H9 (cell line): Measurements from ENCODE around the gene ICAM4. TPM values are rescaled to one million over a fixed set of nuclear protein-coding genes. Genes with fewer than 3 reads are reported as not detected.

ENCODE experiments used
- DNase-seq: peaks from one replicate; pipeline ENCODE4 v3.0.0-alpha.2; 2017
- H2AFZ ChIP-seq: one replicate; pipeline ENCODE4 v1.6.1; 2013; ENCODE audit warnings: mild to moderate bottlenecking, low read length, control low read depth, moderate library complexity
- H2AK5ac ChIP-seq: 2 replicates; pipeline ENCODE4 v1.6.1; 2013; ENCODE audit warnings: low read length, control low read depth, mixed read lengths; ENCODE audit not compliant: insufficient read length
- H2BK120ac ChIP-seq: one replicate; pipeline ENCODE4 v1.6.1; 2013; ENCODE audit warnings: low read depth, mild to moderate bottlenecking, low read length, control low read depth, inconsistent platforms; ENCODE audit not compliant: poor library complexity, severe bottlenecking
- H2BK12ac ChIP-seq: 2 replicates; pipeline ENCODE4 v1.6.1; 2013; ENCODE audit warnings: low read length, control low read depth, mixed read lengths, low read depth; ENCODE audit not compliant: insufficient read length
- H2BK15ac ChIP-seq: 2 replicates; pipeline ENCODE4 v1.6.1; 2013; ENCODE audit warnings: low read depth, low read length, control low read depth
- H2BK20ac ChIP-seq: one replicate; pipeline ENCODE4 v1.6.1; 2013; ENCODE audit warnings: low read depth, mild to moderate bottlenecking, low read length, control low read depth, inconsistent platforms; ENCODE audit not compliant: poor library complexity, severe bottlenecking
- H2BK5ac ChIP-seq: 2 replicates; pipeline ENCODE4 v1.6.1; 2013; ENCODE audit warnings: low read length, control low read depth, mixed read lengths; ENCODE audit not compliant: insufficient read length
- H3K14ac ChIP-seq: 2 replicates; pipeline ENCODE4 v1.6.1; 2013; ENCODE audit warnings: low read length, control low read depth; ENCODE audit not compliant: insufficient read depth
- H3K18ac ChIP-seq: 2 replicates; pipeline ENCODE4 v1.6.1; 2013; ENCODE audit warnings: low read depth, mild to moderate bottlenecking, mixed read lengths, low read length, control low read depth; ENCODE audit not compliant: insufficient read length
- H3K23ac ChIP-seq: 2 replicates; pipeline ENCODE4 v1.6.1; 2013; ENCODE audit warnings: low read length, control low read depth, mixed read lengths, low read depth; ENCODE audit not compliant: insufficient read length
- H3K23me2 ChIP-seq: 2 replicates; pipeline ENCODE4 v1.6.1; 2013; ENCODE audit warnings: low read depth, mild to moderate bottlenecking, mixed read lengths, low read length, control low read depth; ENCODE audit not compliant: insufficient read length, poor library complexity, severe bottlenecking
- H3K27ac ChIP-seq: 2 replicates; pipeline ENCODE4 v1.5.1; 2013; ENCODE audit warnings: low read length, control low read depth, mixed read lengths, low read depth; ENCODE audit not compliant: insufficient read length
- H3K27me3 ChIP-seq: 2 replicates; pipeline ENCODE4 v1.6.1; 2013; ENCODE audit warnings: low read length, control low read depth, inconsistent platforms; ENCODE audit not compliant: insufficient read depth
- H3K4ac ChIP-seq: 2 replicates; pipeline ENCODE4 v1.6.1; 2013; ENCODE audit warnings: low read depth, mild to moderate bottlenecking, control low read depth, inconsistent platforms, low read length, moderate library complexity
- H3K4me1 ChIP-seq: 2 replicates; pipeline ENCODE4 v1.6.1; 2013; ENCODE audit warnings: low read length, control low read depth, inconsistent platforms; ENCODE audit not compliant: insufficient read depth
- H3K4me2 ChIP-seq: 2 replicates; pipeline ENCODE4 v1.6.1; 2013; ENCODE audit warnings: low read length, control low read depth, mixed read lengths; ENCODE audit not compliant: insufficient read length, insufficient read depth
- H3K56ac ChIP-seq: 2 replicates; pipeline ENCODE4 v1.6.1; 2013; ENCODE audit warnings: low read depth, mild to moderate bottlenecking, mixed read lengths, low read length, control low read depth; ENCODE audit not compliant: insufficient read length
- H3K79me1 ChIP-seq: 2 replicates; pipeline ENCODE4 v1.6.1; 2013; ENCODE audit warnings: low read depth, mild to moderate bottlenecking, moderate library complexity, low read length, control low read depth, inconsistent platforms; ENCODE audit not compliant: insufficient read depth, poor library complexity, severe bottlenecking
- H3K79me2 ChIP-seq: 2 replicates; pipeline ENCODE4 v1.6.1; 2013; ENCODE audit warnings: low read length, control low read depth, inconsistent platforms; ENCODE audit not compliant: insufficient read depth
- H3K9ac ChIP-seq: 2 replicates; pipeline ENCODE4 v1.6.1; 2013; ENCODE audit warnings: low read length, control low read depth, mixed read lengths; ENCODE audit not compliant: insufficient read length; ENCODE audit errors: extremely low read depth
- H3K9me3 ChIP-seq: one replicate; pipeline ENCODE4 v1.6.1; 2013; ENCODE audit warnings: low read depth, low read length, inconsistent platforms; ENCODE audit not compliant: control insufficient read depth
- H3T11ph ChIP-seq: one replicate; pipeline ENCODE4 v1.6.1; 2013; ENCODE audit warnings: mild to moderate bottlenecking, low read length, control low read depth, inconsistent platforms
- H4K20me1 ChIP-seq: one replicate; pipeline ENCODE4 v1.6.1; 2013; ENCODE audit not compliant: control insufficient read depth, insufficient read length, insufficient read depth
- H4K5ac ChIP-seq: 2 replicates; pipeline ENCODE4 v1.6.1; 2013; ENCODE audit warnings: low read depth, mild to moderate bottlenecking, mixed read lengths, low read length, control low read depth; ENCODE audit not compliant: insufficient read length
- H4K8ac ChIP-seq: replicated peaks from 2 replicates; pipeline ENCODE4 v1.6.1; 2013; ENCODE audit warnings: low read length, control low read depth, mixed read lengths, low read depth; ENCODE audit not compliant: insufficient read length
- H4K91ac ChIP-seq: 2 replicates; pipeline ENCODE4 v1.6.1; 2013; ENCODE audit warnings: low read depth, mild to moderate bottlenecking, moderate library complexity, mixed read lengths, low read length, control low read depth; ENCODE audit not compliant: insufficient read length
- H3K27ac Mint-ChIP-seq, 3 experiments: 2 replicates in 2 of 3; 3 replicates in 1 of 3; pipeline ENCODE4 v1.8.0; 2020 to 2021; ENCODE audit warnings: mixed read lengths in 3 of 3, mild to moderate bottlenecking in 1 of 3, moderate library complexity in 1 of 3
- H3K27me3 Mint-ChIP-seq: 2 replicates; pipeline ENCODE4 v1.8.0; 2021; ENCODE audit warnings: low read depth, mild to moderate bottlenecking, moderate library complexity, mixed read lengths
- H3K36me3 Mint-ChIP-seq, 3 experiments: 2 replicates in 2 of 3; 3 replicates in 1 of 3; pipeline ENCODE4 v1.8.0; 2020 to 2021; ENCODE audit warnings: low read depth in 3 of 3, mixed read lengths in 3 of 3; ENCODE audit not compliant: insufficient read depth in 1 of 3
- H3K4me1 Mint-ChIP-seq, 2 experiments: 2 replicates each; pipeline ENCODE4 v1.8.0; 2020; ENCODE audit warnings: mixed read lengths in 2 of 2
- H3K4me3 Mint-ChIP-seq, 2 experiments: 2 replicates in 1 of 2; 3 replicates in 1 of 2; pipeline ENCODE4 v1.8.0; 2020 to 2021; ENCODE audit warnings: mild to moderate bottlenecking in 2 of 2, mixed read lengths in 2 of 2, moderate library complexity in 1 of 2
- H3K9me3 Mint-ChIP-seq, 2 experiments: 2 replicates in 1 of 2; 3 replicates in 1 of 2; pipeline ENCODE4 v1.8.0; 2020; ENCODE audit warnings: mild to moderate bottlenecking in 2 of 2, mixed read lengths in 2 of 2, moderate library complexity in 1 of 2
- CTCF ChIP-seq: fragments of 200-600 bp; sonication (generic); conservative IDR thresholded peaks from 3 replicates; pipeline ENCODE4 v1.8.0; 2021; ENCODE audit warnings: antibody characterized with exemption, mild to moderate bottlenecking
- WGBS: extraction: QIAGEN DNeasy Blood & Tissue Kit; methylation state at CpG from one replicate; pipeline ENCODE4 v1.1.7; 2013; ENCODE audit warnings: missing lambda C conversion rate, low lambda C conversion rate, mixed read lengths; ENCODE audit not compliant: insufficient read length; ENCODE audit errors: extremely low coverage; 5-methylcytosine and 5-hydroxymethylcytosine counted together
- total RNA-seq: library from RNA; stranded (reverse); gene quantifications from 2 replicates; pipeline ENCODE4 v1.2.1, GENCODE V29; 2021

ICAM4 gene
- total RNA-seq, 1 experiment from 2014 or later, result 1.1 TPM

- no peak overlapping the region for H4K91ac ChIP-seq
- Mint-ChIP-seq H3K4me3 (no peak overlapping the region), H3K27ac (no peak overlapping the region), H3K27me3 (peaks cover 2% of the 10 kb centered on the region), H3K4me1 (peaks cover 11 to 14% of the 10 kb centered on the region in 2 experiments), H3K36me3 (peaks cover 19 to 55% (median 34%) of the 10 kb centered on the region in 3 experiments), H3K9me3 (no peaks in the 10 kb centered on the region; a peak in 1 of 5 replicates)
- no peaks in the 10 kb centered on the region for H3K79me1 ChIP-seq
- H2BK120ac ChIP-seq, result no peak overlapping the region
- no peaks in the 10 kb centered on the region for H4K20me1 ChIP-seq
- no peak overlapping the region for H4K5ac ChIP-seq
- no peak overlapping the region for H2BK12ac ChIP-seq
- peaks cover 3% of the 10 kb centered on the region for H3K23me2 ChIP-seq
- no peak for DNase-seq
- H3K4ac ChIP-seq, result no peak overlapping the region
- TF ChIP-seq CTCF, result no peak
- H3K27ac ChIP-seq, result no peak overlapping the region
- no CpG with 5 or more reads among the region's 15 CpGs for WGBS
- no peak overlapping the region for H2BK15ac ChIP-seq
- no peaks in the 10 kb centered on the region for H3K9me3 ChIP-seq
- H3K18ac ChIP-seq, result no peak overlapping the region
- H3K79me2 ChIP-seq, result no peaks in the 10 kb centered on the region
- no peak overlapping the region for H3K4me2 ChIP-seq
- H2AK5ac ChIP-seq, result no peak overlapping the region
- H3K4me1 ChIP-seq, result no peaks in the 10 kb centered on the region
- H3K27me3 ChIP-seq, result no peaks in the 10 kb centered on the region
- no peak overlapping the region for H2BK5ac ChIP-seq
- H2BK20ac ChIP-seq, result no peak overlapping the region
- H3K9ac ChIP-seq, result no peak overlapping the region
- H3K23ac ChIP-seq, result no peak overlapping the region
- no peak overlapping the region for H2AFZ ChIP-seq
- H3T11ph ChIP-seq, result no peak overlapping the region
- no peak overlapping the region for H3K56ac ChIP-seq
- no peak overlapping the region for H4K8ac ChIP-seq
- H3K14ac ChIP-seq, result no peak overlapping the region
These were observed 31.2 kb downstream of the ICAM4 start for GRCh38 chr19:10317857-10318462.
